KBM-7 (cell line): ENCODE data around the gene CBLB.

Experiments used
- DNase-seq: peaks from one replicate; pipeline ENCODE4 v3.0.0-alpha.2; 2015
- in situ Hi-C: fragments of 300-500 bp; cut with MboI; formaldehyde crosslinking; loops from 2 replicates; pipeline ENCODE4 v1.14.3; 2020; ENCODE audit warnings: low sequenced_read_pairs, low pct_unique_long_range_greater_than_20kb, mixed read lengths

Gene CBLB

DNA sequence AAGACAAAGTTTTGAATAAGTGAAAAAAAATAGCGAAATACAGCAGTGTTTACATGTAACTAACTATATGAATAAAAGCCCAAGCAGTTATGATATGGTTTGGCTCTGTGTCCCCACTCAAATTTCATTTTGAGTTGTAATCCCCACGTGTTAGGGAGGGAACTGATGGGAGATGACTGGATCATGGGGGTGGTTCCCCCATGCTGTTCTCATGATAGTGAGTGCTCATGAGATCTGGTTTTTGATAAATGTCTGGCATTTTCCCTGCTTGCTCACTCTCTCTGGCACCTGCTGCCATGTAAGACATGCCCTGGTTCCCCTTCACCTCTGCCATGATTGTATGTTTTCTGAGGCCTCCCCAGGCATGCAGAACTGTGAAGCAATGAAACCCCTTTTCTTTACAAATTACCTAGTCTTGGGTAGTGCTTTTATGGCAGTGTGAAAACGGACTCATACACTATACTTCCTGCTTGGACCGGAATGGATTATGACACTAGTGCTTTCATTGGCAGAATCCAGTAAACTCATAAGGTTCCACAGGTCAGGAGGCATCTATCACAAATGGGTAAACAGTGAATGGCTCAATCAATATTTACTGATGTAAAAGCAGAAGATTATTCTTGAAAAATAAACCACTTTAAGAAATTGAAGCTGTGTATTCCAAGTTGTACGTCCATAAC is 192.1 kb downstream of the CBLB start:
- DNase-seq, result no peak
- in situ Hi-C loops, result loop anchor here (25.0 kb wide), 1 partner anchor 936 kb away; no protein-coding TSS in a partner anchor

DNA sequence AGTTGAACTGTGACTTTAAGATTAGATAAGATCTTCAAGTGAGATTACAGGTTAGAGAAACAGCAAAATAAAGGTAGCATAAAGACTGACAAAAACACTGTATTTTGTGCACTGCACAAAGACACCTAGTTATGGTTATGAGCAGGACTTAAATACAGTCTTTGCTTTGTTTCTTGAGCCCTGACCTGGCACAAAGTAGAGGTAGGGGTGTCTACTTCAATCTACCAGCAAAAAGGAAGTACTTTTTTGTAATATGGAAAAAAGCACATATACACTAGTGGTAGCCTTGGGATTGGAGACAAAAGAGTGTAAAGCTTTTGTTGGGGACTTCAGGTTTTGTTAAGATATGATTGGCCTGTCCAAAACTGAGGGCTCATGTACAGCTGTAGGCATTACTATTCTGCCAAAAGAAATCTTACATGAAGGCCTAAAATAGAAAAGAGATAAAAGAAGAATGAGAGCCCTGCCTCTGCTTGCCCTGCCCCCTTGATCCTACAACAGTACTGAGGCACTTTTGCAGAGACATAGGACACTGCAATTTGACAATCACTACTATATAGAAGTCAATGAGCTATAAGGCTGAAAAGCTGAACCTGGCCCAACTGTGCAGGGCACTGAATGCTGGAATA is 194.3 kb downstream of the CBLB start:
- DNase-seq, result no peak
- in situ Hi-C loops, result loop anchor here (25.0 kb wide), 1 partner anchor 938 kb away; no protein-coding TSS in a partner anchor

DNA sequence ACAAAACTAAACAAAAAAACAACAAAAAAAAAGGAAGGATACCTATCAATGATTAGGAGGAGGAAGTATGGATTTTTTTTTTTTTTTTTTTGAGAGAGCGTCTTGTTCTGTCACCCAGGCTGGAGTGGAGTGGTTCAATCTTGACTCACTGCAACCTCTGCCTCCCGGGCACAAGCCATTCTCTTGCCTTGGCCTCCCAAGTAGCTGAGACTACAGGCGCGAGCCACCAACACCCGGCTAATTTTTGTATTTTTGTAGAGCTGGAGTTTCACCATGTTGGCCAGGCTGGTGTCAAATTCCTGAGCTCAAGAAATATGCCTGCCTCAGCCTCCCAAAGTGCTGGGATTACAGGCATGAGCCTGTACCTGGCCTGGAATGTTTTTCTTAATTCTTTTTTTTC is 195.8 kb downstream of the CBLB start:
- DNase-seq, result no peak
- in situ Hi-C loops, result no loop called here

DNA sequence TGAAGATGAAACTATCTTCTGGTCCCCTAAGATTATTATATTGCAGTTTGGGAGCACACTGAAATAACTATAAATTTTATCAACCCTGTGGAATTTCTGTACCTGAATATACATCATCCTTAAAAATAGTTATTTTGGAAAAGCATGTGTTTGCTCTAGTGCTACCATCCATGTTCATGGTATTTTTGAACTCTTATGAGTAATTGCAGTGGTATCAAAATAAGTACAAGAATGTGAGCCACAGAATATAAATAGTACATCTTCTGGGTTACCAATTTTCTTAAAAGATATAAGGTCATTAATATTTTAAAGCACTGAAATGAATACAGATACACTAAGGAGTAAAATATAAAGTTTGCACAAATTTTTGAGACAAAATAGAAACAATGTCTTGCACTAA is 206.5 kb downstream of the CBLB start:
- DNase-seq, result no peak
- in situ Hi-C loops, result no loop called here

DNA sequence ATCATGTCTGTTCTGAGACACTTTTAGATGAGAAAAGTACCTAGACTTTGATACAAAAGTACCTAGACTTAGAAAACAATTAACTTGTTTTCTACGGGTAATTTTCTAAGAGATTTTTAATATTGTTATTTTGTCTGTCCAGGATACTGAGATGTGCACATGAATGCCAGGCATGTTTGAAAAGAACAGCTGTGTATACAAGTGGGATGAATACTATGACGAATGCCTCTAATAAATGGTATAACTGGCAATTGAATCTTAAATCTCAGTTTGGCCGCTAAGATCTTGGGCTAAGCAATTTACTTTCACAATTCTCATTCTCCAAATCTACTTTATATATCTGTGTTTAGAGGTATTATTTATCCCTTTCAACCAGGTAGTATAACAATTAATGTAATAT is 207.4 kb downstream of the CBLB start:
- in situ Hi-C loops, result no loop called here
- DNase-seq, result no peak

DNA sequence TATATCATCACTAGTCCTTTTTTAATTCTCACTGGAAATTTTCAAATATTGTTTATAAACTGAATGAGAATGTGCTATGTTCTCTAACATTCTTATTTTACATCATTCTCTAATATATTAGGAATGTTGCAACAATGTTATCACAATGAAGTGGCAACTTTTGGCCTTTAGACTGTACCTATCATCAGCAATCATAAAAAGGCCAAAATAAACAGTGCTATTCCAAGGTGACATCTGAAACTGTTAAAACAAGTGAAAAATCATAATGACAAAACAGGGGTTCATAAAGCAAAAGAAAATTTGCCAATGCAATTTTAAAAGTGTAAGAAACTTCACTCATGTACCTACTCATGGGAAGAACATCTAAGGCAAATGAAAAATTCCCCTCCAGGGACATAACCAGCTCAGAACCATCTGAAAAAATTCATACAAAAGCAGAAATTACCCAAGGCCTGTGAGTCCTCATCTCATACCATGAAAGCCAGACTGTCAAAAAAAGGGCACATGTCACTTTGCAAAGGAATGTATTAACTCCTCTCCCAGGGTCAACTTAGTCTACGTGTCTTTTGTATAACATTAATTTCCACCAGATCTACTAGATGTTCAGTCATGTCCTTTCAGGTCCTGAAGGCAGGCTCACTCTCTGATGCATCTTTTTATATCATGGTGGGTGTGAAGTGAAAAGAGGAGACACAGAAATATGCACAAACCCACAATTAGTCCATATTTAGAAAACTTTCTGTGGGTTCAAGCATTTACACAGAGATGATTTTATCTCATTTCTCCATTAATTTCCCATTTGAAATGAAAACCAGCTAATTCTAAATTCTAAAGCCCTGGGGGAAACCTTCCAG is 211.9 kb downstream of the CBLB start:
- in situ Hi-C loops, result no loop called here
- no peak for DNase-seq

DNA sequence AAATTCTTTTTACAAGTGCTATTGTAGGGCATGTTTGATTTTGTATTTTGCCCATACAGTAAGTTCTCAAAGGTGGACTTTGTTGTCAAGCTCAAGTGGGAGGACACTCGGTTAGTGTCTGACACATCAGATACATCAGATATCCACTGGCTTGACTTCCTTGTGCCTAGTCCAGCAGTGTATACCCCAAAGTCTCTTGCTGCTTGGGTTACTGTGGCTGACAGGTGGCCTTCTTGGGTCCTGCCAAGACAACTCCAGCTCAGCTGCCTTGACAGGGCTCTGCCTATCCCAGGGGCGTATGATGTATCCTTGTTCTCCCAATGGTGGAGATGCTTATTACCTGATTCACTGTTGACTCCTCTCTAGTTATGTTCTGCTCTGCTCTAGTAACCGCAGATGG is 214.9 kb downstream of the CBLB start:
- no peak for DNase-seq
- in situ Hi-C loops, result no loop called here

DNA sequence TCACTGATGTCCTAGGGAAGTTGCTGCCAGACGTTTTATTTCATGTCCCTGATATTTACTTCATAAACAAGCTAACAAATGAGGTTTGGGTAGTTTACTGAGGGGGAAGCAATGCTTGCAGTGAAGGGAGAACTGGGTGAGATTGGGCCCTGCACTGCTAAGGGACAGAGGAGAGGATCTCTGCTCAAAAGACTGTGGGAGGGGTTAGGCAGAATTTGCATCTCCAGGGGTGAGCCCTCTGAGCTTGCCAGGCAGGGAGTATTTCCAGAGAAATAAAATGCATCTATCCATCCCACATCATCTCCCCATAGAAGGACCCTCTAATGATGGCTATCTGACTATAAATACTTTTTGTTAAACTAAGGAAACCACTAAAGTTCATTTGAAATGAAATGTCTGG is 215.6 kb downstream of the CBLB start:
- in situ Hi-C loops, result no loop called here
- no peak for DNase-seq

DNA sequence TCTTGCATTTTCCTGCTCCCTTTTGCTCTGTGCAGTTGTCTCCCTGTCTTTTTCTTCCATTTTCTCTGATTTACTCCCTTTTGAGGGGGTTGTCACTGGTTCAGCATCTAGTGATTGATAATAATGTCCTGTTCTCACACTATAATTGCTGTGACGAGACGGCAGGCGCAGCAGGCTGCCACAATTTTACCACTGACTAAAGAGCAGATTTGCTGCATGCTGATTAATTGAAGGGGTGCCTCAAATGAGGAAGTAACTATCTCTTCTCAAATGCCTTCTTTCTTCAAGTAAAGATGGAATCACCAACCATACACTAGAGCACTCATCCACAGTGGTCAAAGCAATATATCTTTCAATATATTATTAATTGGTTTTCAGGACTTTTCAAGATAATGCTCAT is 219.3 kb downstream of the CBLB start:
- peak; percentile 63 for DNase-seq
- in situ Hi-C loops, result no loop called here

DNA sequence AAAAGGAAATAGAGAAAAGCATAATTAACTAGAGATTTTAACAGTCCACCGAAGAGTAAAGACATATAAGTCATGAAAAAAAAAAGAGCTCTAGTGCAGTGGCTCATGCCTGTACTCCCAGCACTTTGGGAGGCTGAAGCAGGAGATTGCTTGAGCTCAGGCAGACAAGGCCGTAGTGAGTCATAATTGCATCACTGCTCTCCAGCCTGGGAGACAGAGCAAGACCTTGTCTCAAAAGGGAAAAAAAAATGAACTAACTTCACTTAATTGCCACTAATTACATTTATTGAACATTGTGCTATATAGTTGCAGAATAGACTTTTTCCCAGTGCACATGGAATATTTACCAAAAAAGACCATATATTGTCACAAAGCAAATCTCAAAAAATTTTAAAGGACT is 221.8 kb downstream of the CBLB start:
- DNase-seq, result peak; percentile 41
- in situ Hi-C loops, result no loop called here

DNA sequence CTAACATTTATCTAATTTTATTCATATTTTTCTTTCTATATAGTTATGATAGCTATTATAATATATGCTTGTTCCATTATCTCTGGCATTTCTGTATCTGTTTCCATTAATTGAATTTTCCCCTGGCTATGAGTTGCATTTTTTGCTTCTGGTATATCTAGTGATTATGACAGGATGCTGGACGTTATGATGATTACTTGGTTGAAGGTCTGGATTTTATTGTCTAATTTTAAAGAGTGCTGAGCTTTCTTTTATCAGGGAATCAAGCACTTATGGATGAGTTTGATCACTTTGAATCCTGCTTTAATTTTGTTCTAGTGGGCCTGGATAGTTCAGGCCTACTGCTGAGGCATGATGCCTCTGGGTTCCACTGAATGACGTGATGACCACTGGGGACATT is 229.7 kb downstream of the CBLB start:
- no peak for DNase-seq

DNA sequence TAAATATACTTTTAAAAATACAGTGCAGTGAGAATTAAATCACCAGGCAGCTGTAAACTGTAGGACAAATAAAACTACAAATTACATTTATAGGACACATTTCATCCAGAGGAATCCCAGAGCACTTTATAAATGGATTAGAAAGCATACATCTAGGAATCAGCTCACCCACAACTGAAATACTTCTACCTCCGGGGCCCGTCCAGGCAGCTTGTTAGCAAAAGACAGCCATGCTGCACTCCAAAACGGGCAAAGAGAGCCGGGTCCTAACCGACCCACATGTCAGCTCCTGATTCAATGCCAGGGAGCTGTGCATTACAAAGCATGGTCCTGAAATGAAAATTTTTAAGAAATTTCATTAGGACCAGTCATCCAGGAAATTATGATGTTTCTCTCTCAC is 234.1 kb downstream of the CBLB start:
- no peak for DNase-seq
- in situ Hi-C loops, result no loop called here

More for the DNA sequence above, 229.7 kb downstream of the CBLB start:
- in situ Hi-C loops, result no loop called here

DNA sequence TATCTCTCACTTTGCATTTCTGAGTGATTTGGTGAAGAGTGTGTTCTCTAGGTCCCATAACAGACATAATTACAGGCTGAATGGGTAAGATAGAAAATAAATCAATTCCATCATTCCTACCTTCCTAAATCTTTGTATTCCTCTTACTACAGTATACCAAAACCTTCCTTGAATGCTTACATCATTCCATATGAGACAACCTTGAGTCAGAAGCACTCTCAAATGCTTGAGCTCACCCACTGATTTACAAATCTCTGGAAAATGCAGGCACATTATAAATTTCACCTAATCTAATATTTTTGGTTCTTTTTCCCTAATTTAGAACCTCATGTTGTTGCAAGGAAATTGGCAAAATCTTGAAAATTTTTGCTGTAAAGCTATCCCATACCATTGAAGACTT is 239.1 kb downstream of the CBLB start:
- in situ Hi-C loops, result no loop called here
- no peak for DNase-seq

DNA sequence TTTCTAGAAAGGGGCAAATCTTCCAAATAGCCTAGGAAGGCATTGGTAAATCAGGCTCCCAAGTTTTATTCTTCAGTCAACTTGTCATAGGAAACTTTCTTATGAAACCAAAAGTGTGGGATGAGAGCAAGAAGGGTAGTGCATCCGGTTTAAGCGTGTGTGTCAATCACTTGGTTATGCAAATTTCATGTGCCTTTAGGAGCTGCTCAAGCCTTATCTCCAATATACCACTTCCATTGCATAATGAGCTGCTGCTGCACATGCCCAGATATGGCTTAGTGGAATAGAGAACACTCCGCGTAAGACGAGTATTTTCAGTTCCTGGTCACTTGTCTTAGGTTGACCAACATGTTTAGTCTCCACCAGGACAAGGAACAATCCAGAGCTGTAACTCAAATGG is 242.1 kb downstream of the CBLB start:
- DNase-seq, result no peak
- in situ Hi-C loops, result no loop called here

DNA sequence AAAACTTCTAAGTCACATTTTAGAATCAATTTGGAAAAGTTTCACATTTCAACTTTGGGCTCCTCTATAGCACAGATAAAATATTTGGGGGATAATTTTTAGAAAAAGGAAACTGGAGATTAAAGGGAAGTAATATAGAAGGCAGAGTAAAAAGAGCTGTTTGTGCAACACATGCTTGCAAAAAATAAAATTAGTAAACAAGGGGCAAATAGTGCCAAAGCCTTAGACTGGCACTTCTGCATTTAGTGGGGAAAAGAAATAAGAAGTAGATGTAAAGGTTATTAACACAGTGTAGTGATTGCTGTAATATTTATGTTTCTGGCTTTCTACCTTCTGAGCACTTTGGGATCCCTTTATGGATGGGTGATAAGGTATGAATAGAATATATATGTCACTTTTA is 246.6 kb downstream of the CBLB start:
- in situ Hi-C loops, result no loop called here
- no peak for DNase-seq

DNA sequence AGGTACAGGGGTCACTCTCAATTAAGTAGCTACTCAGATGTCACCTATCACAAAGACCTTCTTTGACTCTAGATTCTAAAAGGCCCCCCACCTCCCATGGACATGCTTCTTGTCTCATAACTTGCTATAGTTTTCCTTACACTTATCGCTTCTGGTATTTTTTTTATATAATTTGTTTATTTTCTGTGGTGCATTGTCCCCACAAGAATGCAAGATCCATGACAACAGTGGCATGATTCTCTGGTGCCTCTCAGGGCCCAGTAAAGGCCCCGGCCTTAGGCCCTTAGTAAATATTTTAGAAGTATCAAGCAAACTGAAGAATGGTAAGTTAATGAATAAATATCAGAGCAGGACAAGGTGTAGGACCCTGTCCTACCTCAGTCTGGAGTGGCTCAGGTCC is 248.6 kb downstream of the CBLB start:
- DNase-seq, result no peak
- in situ Hi-C loops, result no loop called here

DNA sequence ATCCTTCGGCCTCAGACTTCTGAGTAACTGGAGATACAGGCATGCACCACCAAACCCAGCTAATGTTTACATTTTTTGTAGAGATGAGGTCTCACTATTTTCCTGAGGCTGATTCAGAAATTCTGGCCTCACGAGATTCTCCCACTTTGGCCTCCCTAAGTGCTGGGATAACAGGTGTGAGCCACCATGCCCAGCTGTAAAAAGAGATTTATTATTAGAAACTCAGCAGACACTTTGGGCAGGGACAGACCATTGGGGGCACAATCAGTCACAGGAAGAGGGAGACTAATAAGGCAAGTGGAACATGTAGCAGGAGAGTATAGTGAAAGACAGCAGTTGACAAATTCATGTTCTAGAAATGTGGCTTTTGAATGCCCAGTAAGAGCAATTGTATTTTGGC is 249.2 kb downstream of the CBLB start:
- no peak for DNase-seq
- in situ Hi-C loops, result no loop called here

DNA sequence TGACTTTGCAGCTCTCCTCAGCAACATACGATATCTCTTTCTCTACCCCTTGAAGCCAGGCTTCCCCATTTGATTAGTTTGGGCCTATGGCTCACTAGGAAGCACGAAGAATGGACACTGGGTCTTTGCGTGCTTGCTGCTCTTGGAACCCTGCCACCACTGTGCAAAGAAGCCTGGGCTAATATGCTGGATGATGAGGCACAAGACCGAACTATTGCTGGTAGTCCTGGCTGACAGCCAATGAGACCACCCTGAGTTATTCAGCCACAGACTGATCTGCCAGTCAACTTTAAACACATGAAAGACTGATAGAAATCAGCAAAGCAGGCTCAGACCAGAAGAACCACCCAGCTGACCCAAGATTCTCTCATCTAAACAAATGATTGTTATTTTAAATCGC is 250.3 kb downstream of the CBLB start:
- in situ Hi-C loops, result no loop called here
- no peak for DNase-seq

DNA sequence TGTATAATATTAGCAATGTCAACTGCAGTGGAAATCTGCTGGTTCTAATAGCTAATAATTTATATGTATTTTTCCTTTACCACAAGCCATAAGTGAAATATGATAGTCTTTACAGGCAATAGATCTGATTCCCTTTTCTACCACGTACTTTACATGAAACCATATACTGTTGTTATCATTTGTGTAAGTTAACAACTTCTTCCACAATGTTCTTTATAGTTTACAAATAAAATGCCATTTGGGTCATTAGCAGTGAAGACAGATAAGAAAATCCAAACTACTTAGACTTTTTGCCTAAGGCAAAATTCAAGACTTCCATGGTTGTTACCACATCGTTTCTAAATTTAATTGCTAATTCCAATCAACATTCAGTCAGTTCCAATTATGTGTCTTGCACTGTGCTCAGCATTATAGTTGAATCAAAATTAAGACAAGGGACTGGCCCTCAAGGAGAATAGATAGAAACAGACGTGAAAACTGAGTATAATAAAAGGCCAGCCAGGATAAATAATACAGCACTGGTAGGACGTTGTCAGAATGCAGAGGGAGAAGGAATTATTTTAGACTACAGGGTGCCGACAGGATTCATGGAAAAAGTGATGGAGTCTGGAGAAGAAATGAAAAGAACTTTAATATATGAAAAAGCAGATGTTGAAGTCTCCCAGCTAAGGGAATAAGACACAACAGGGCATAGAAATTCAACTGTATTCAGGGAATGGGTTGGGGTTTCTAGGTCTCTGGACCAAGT is 252.3 kb downstream of the CBLB start:
- in situ Hi-C loops, result no loop called here
- no peak for DNase-seq

DNA sequence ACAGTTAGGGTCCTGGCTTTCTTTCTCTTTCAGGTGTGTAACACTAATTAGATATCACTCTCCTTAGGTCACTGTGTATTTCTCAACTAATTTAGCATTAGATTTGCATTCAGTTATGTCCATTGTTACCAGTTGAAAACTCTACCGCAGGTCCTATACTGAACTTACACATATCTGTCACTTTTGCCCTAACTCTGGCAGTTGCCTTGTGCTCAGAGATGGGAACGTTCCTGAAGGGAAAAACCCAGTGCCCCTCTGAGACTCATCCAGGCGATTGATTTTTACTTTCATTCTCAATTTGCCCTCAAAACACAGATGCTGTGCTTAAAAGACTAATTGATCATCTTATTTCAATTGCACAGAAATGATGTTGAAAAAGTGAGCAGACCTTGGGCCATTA is 253.0 kb downstream of the CBLB start:
- in situ Hi-C loops, result no loop called here
- no peak for DNase-seq
